ENCODE data around the gene USP12.

GRCh38 chr13:27182844-27183497 is 11.4 kb upstream of the USP12 start:
- TF ChIP-seq POLR2A (IDR thresholded peaks at IDR 0.05) (no peak), CTCF (IDR thresholded peaks at IDR 0.05) (no peak)
